Measurements from ENCODE around the gene MDC1.

DNA sequence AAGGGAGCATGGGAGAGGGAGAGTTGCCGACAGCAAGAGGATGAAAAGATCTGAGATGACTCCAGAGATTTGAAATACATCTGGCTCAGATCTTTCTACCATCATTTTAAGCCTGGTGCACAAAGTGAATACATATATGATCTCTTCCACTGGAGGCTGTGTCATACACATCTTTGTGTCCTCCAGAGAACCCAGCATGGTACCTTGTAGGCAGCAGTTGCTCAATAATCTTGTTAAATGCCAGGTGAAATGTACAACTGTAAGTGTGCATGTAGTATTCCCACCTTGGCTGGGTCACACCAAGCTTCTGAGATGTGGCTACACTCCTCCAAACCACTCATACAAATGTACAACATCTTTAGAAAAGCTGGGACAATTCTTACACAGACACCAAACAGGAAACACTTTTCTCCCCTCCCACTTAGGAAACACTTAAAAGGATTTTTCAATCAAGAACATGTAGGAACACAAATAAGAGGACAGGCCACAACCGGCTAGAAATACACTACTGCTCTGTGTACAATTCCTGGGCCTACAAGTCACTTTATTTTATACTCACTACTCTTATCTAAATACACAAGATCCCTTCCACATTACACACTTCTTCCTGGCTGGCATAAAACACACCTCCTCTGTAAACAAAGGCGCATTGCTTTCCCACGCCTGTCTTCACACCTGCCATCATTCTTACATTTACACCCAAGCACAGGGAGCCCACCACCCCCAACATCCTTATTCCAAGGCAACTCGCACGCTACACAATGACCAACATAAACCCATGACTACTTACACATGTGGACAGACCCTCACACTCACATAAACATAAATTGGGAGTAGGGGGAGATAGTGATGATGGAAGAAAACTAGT is 31.1 kb upstream of the MDC1 start:
- no peak for TF ChIP-seq CTCF (IDR thresholded peaks at IDR 0.05)
- TF ChIP-seq POLR2A (IDR thresholded peaks at IDR 0.05), result no peak

Measured in sigmoid colon (tissue), 3 donors.